Prostate gland (tissue), 2 donors: ENCODE measurements around the gene KIAA0040. TPM values are rescaled to one million over a fixed set of nuclear protein-coding genes. Genes with fewer than 3 reads are reported as not detected.
A peak's percentile ranks its signal among the peaks of the same experiment; 100 is the strongest.

ENCODE experiments used
- DNase-seq: peaks from one replicate; pipeline ENCODE4 v3.0.0-alpha.2; 2019; ENCODE audit warnings: low spot score
- H3K27ac ChIP-seq, 2 donors: fragments of 200-600 bp; sonication (generic); 2 replicates each; pipeline ENCODE4 v1.5.1; 2017 to 2019
- H3K27me3 ChIP-seq: fragments of 200-600 bp; sonication (generic); replicated peaks from 2 replicates; pipeline ENCODE4 v1.5.1; 2019; ENCODE audit not compliant: insufficient read depth
- H3K36me3 ChIP-seq, 2 donors: fragments of 200-600 bp; sonication (generic); 1 replicate in 1 of 2; 2 replicates in 1 of 2; pipeline versions ENCODE4 v1.5.1 to v1.8.1; 2017 to 2019
- H3K4me1 ChIP-seq: fragments of 200-600 bp; sonication (generic); replicated peaks from 2 replicates; pipeline ENCODE4 v1.5.1; 2019
- H3K4me3 ChIP-seq, 2 donors: fragments of 200-600 bp; sonication (generic); 2 replicates each; pipeline ENCODE4 v1.5.1; 2017 to 2019
- H3K9me3 ChIP-seq: fragments of 200-600 bp; sonication (generic); 2 replicates; pipeline ENCODE4 v1.5.1; 2017
- POLR2A ChIP-seq: fragments of 450-650 bp; IDR thresholded peaks from one replicate; pipeline ENCODE4 v1.6.1; 2016; ENCODE audit warnings: antibody characterized with exemption, mild to moderate bottlenecking
- POLR2AphosphoS5 ChIP-seq: sonication (generic); formaldehyde crosslinking; IDR thresholded peaks from one replicate; pipeline ENCODE4 v1.6.1; 2017; ENCODE audit warnings: antibody characterized with exemption
- WGBS: methylation state at CpG from one replicate; pipeline ENCODE4 v1.1.5; 2018; 5-methylcytosine and 5-hydroxymethylcytosine counted together
- intact Hi-C: fragments of 100-400 bp; cut with DNase I; formaldehyde crosslinking; loops from one replicate; pipeline ENCODE4 v1.14.2; 2022
- total RNA-seq, 2 donors: library from RNA; depleted of rRNA; stranded (reverse); fragments of >200 nt; gene quantifications; one replicate each; pipeline ENCODE4 v1.1.0, GENCODE V29; 2016
- TF ChIP-seq, protein P1 (sequence below), 4 experiments: fragments of 200-600 bp in 2 of 4; fragments of 450-650 bp in 2 of 4; sonication (generic) in 2 of 4; IDR thresholded peaks; 1 replicate in 3 of 4; 2 replicates in 1 of 4; pipeline ENCODE4 v1.5.1; 2016 to 2019; ENCODE audit warnings: antibody characterized with exemption in 4 of 4, mild to moderate bottlenecking in 2 of 4, moderate library complexity in 2 of 4

The KIAA0040 gene
- total RNA-seq, 2 donors from 2014 or later = 17.4 to 19.1 TPM

DNA sequence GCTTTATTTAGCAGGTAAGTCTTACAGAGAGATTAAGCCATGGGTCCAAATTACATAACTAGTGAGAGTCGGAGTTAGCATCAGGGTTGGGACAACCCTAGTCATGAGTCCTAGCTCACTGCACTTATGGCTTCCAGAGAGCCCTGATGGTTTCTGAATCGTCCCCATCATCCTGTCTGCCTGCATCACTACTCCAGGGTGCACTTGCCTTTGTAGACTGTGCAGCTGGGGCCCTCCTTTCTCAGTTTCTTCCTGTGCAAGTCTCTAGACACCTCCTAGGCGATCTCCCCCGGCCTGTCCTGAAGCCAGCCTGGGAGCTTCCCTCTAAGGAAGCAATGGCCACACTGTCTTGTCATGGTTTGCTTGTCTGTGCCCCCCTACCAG, 37.1 kb downstream of the KIAA0040 start:
- TF ChIP-seq, protein P1, sequence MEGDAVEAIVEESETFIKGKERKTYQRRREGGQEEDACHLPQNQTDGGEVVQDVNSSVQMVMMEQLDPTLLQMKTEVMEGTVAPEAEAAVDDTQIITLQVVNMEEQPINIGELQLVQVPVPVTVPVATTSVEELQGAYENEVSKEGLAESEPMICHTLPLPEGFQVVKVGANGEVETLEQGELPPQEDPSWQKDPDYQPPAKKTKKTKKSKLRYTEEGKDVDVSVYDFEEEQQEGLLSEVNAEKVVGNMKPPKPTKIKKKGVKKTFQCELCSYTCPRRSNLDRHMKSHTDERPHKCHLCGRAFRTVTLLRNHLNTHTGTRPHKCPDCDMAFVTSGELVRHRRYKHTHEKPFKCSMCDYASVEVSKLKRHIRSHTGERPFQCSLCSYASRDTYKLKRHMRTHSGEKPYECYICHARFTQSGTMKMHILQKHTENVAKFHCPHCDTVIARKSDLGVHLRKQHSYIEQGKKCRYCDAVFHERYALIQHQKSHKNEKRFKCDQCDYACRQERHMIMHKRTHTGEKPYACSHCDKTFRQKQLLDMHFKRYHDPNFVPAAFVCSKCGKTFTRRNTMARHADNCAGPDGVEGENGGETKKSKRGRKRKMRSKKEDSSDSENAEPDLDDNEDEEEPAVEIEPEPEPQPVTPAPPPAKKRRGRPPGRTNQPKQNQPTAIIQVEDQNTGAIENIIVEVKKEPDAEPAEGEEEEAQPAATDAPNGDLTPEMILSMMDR (IDR thresholded peaks at IDR 0.05) = no peak
- TF ChIP-seq POLR2AphosphoS5 = no peak
- no peak for TF ChIP-seq POLR2A
- Histone ChIP-seq H3K4me1 (no peaks in the 10 kb centered on the region), H3K27ac (no peak overlapping the region), H3K9me3 (no peaks in the 10 kb centered on the region), H3K36me3 (no peaks in the 10 kb centered on the region), H3K4me3 (no peak overlapping the region), H3K27me3 (no peaks in the 10 kb centered on the region)
- intact Hi-C loops = loop anchor here (1.0 to 10.0 kb wide), 2 partner anchors 166 to 729 kb away; no protein-coding TSS in a partner anchor
- DNase-seq = no peak
- 76% methylated on average over 4 of the region's 4 CpGs for WGBS

DNA sequence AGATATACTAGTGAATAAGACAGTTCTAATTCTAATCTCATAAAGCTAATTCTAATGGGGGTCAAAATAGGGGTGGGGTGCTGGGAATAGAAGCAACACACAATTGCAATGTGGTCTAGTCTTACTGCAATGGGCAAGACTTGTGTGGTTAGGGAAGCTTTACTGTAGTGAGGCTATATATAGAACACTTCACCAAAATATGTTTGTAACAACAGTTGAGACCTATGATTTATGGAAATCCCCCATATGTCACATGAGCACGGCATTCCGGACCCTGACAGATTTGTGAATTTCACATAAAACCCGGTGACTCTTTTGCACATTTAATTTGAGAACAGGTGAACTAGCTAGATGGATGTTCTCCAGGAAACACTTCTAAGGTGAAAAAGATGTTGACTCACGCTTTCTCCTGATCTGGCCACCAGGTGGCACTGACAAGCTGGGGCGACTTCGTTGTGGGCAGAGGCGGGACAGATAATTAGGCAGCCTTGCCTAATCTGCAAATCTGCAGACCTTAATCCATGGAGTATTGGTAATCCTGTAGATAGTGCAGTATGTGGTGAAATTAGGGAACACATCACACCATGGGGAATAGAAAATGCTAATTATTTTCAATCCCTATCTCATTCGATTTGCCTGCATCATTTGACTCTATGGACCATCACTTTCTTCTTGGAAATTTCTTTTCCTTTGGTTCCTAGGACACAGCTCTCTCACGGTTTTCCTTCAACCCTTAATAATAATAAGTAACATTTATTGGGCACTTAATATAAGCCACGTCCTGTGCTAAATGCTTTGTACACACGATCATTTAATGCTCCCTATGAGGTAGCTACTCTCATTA, 37.7 kb downstream of the KIAA0040 start:
- TF ChIP-seq, protein P1 (IDR thresholded peaks at IDR 0.05) = peak; percentile 89 to 92 (median 92)
- peak; percentile 60 for TF ChIP-seq POLR2AphosphoS5
- no peak for TF ChIP-seq POLR2A
- DNase-seq = peak; percentile 70
- intact Hi-C loops = loop anchor here (1.0 to 10.0 kb wide), 2 partner anchors 166 to 730 kb away; no protein-coding TSS in a partner anchor
- no peaks in the 10 kb centered on the region for H3K9me3 ChIP-seq
- 25% methylated on average over 11 of the region's 11 CpGs for WGBS
- no peaks in the 10 kb centered on the region for H3K4me1 ChIP-seq
- H3K27ac ChIP-seq = no peak overlapping the region
- H3K36me3 ChIP-seq = no peaks in the 10 kb centered on the region
- H3K27me3 ChIP-seq = no peaks in the 10 kb centered on the region
- H3K4me3 ChIP-seq = no peak overlapping the region

DNA sequence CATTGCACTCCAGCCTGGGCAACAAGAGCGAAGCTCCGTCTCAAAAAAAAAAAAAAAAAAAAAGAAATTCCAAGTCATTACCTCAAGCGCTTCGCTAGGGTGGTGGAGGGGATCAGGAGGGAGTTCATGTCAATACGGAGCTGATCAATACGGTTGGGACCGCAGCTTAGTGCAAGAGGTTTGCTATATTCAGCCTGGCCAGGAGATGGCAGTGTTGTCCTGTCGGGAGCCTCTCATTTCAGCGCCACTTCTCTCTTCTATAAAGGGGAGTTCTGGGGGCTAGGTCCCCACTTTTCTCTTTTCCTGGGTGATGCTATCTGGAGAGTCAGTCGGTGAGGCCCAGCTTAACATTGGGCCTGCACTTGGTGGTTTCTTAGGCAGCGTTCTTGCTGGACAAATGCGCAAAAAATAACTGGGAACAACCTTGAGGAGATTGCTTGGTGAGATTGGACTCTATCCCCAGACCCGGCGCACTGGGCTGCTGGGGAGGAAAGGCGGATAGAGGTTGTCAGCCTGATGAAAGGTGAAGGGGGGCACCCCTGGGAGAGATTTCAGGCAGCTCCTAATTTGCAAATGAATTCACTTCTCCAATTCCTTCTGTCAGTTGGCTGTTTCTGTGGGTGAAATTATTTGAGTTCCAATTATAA, 40.4 kb downstream of the KIAA0040 start:
- TF ChIP-seq, protein P1 (IDR thresholded peaks at IDR 0.05) = peak; percentile 69 to 87 (median 79)
- no peak for TF ChIP-seq POLR2A
- intact Hi-C loops = loop anchor here (10.0 kb wide), 1 partner anchor 733 kb away; no protein-coding TSS in a partner anchor
- WGBS = 7% methylated on average over 15 of the region's 15 CpGs
- Histone ChIP-seq H3K36me3 (no peaks in the 10 kb centered on the region), H3K9me3 (no peaks in the 10 kb centered on the region), H3K27me3 (no peaks in the 10 kb centered on the region), H3K27ac (no peak overlapping the region), H3K4me3 (no peak overlapping the region), H3K4me1 (no peaks in the 10 kb centered on the region)
- peak; percentile 26 for DNase-seq

DNA sequence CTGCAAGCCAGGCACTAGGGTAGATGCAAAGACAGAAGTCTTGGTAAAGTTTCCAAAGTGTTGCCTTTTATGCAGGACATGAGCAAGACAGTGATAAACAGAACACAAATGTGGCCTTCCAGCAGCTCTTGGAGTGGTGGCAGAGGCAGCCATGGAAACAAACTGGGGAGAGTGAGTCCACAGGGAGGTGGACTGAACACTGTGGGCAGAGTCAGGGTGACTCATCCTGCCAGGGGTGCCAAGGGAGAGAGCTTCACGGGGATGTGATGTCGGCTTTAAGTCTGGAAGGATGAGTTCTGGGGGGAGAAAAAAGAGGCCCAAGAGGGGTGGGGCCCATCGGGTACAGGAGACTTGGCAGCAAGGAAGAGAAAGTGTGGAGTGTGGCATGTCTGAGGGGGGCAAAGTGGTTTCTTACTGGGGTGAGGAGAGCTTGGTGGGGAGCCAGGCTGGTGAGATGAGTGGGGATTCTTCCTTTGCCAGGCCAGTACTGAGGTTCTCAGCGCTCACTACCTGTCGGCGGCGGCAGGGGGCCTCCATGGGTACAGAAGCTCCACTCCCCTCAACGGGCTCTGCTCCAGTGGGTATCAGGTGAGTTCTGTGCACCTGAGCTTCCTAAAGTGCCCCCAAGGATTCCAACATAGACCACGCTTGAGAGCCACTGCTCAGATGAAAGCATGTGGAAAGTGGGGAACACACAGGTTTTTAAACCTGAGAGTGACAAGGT, 41.8 kb downstream of the KIAA0040 start:
- no peak for TF ChIP-seq POLR2A
- TF ChIP-seq POLR2AphosphoS5 = no peak
- TF ChIP-seq, protein P1 (IDR thresholded peaks at IDR 0.05) = no peak
- Histone ChIP-seq H3K4me3 (no peak overlapping the region), H3K36me3 (no peaks in the 10 kb centered on the region), H3K27ac (no peak overlapping the region), H3K27me3 (no peaks in the 10 kb centered on the region), H3K9me3 (no peaks in the 10 kb centered on the region), H3K4me1 (peaks cover 3% of the 10 kb centered on the region)
- DNase-seq = no peak
- 62% methylated on average over 9 of the region's 9 CpGs for WGBS
- intact Hi-C loops = loop anchor here (10.0 kb wide), 1 partner anchor 734 kb away; no protein-coding TSS in a partner anchor
